CD1c-positive myeloid dendritic cell (primary cell): ENCODE results near the gene PDZD2.
"Not testable (repeated sequence)": the region's sequence is repeated elsewhere in the genome, so short reads cannot be mapped to it uniquely, and the experiment has no call there.

ENCODE experiments used
- DNase-seq: peaks from one replicate; pipeline ENCODE4 v3.0.0-alpha.2; 2016; ENCODE audit errors: extremely low spot score

The PDZD2 gene

GRCh38 chr5:31733371-31733770 lies 94.4 kb downstream of the PDZD2 start:
- DNase-seq, result no peak

DNA sequence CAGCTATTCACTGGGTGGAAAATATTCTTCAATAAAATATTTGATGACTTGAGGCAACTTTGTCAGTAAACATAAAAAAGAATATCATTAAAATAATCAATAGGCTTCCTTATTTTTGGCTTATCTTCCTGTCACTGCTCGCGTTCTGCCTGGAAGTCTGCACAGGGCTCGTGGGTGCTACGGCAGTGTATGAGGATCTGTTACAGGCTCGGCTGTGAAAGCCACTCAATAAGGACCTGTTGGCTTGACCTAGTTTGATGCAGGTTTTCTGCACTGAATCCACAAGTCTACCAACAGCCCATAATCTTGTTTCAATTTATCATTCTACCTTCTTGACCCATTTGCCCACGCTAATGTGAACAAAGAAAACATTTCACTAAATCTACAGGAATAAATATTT lies 97.2 kb downstream of the PDZD2 start:
- no peak for DNase-seq

DNA sequence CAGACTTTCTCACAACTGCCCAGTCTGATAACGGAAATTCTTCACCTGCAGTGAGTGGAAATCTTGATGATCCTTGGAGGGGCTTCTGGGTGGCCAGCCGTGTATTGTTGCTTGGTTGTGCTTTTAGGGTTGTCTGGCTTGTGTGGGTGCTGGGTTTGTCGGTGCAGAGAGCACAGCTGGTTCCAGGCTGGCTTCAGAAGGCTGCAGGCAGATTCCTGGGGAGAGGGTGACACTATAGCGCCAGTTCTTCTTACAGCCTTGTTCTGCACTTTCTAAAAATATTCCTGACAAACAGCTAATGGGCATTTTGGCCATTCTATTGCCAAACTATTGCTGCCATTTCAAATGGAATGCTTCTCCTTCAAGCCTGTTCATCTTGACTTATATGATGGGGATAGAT lies 99.3 kb downstream of the PDZD2 start:
- DNase-seq, result no peak

GRCh38 chr5:31741496-31741895 lies 102.6 kb downstream of the PDZD2 start:
- DNase-seq, result no peak

GRCh38 chr5:31743678-31744077 lies 104.7 kb downstream of the PDZD2 start:
- DNase-seq, result no peak

- no peak for DNase-seq
Measured at GRCh38 chr5:31748458-31749172, 109.7 kb downstream of the PDZD2 start.

GRCh38 chr5:31750215-31750614 lies 111.3 kb downstream of the PDZD2 start:
- no peak for DNase-seq

DNA sequence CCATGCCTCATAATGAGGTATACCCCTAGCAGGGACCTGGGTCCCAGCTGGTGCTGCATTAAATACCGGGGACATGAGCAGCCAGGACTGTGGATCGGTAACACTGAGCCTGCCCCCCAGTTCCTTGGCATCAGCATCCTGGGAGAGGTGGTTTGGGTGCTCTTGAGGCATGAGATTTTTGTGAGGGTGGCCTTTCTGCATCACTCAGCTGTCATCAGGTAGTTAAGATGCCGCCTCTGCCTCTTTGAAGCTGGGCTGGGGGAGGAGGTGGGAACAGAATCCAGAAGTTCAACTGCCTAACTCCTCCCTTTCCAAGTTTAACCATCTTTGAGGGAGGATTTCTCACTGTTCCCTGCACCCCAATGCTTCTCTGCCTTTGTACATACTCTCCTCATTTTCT lies 112.7 kb downstream of the PDZD2 start:
- DNase-seq, result no peak

- DNase-seq, result no peak
Measured at GRCh38 chr5:31753700-31754357, 114.9 kb downstream of the PDZD2 start.

DNA sequence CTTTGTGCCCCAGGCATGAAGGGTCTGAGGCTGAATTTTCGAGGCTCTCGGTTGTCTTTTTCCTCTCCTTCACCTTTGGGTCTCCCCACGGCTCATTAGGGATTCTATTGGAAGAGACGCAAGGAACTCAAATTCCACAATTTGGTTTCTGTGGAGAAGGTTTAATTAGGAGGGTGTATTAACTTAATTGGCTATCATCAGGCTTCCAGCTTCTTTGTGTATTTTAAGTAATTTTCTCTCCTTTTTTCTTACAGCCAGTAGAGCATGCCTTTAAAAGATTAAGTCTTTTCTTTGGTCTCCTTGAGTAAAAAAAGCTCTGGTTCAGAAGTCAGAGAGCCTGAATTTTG lies 115.4 kb downstream of the PDZD2 start:
- DNase-seq, result no peak

DNA sequence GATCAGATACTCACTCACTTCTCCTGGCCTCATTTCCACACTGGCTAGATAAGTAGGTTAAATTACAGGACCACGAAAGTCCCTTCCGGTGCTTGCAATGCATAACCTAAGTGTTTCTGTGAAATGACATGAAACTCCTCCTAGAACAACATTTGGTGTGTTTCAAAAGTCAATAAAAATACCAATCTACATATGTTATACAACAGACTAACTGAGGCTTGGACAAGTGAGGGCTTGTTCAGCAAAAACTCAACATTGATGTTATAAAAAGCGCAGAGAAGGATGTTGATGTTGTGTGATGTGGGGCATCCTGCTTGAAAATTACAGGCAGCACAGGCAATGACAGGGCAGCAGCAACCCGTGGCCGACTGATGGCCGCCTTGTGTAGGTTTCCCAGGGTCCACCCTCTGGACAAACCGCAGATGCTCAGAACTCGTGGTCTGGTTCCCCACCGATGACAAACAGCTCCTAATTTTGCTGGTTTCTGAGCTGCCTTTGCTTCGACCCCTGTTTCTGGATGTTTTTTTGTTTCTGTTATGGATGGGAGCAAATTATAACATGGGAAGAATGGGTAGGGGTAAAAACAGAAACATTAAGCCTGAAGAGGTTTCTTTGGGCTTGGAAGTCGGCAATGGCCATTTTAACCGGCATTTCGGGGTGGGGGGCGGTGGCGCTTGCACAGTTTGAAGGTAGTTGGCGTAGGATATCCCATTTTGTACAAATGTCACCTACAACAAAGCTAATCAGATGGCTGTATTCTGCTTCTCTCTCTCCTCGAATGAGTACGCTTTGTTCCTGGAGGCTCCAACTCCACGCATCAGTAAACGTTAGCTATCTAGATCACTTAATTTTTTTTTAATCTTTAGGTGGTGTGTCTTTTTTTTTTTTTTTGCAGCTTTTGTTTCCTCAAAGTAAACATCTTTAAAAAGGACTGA lies 116.1 kb downstream of the PDZD2 start:
- no peak for DNase-seq

- DNase-seq, result no peak
Measured at GRCh38 chr5:31755676-31756230, 116.8 kb downstream of the PDZD2 start.

- no peak for DNase-seq
Measured at GRCh38 chr5:31757806-31758205, 118.9 kb downstream of the PDZD2 start.

DNA sequence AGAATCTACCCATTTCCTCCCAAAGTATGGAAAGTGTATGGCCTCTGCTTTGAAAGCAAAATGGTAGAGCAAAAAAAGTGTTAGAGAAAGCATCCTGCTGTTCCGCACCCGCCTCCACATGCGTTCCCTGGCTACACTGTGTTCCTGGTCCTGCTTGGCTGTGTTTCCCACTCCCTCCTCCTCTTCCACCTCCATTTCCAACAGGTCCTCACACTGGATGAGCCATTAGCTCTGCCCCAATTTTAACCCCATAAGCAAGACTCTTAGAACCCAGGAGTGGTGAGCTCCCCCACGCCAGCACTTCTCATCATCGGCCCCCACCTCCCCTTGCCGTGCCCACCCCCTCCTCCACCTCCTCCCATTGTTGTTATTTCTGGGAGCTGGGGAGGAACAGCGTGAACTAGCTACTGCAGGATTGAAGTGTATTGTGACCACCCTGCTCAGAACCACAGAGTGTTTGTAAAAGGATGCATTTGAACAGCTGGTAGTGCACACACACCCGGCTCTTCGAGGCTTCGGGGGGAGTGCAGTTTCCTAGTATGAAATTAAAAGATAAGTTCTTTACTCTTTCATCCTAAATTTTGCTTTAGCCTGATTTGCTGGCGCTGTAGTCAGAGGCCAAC lies 120.0 kb downstream of the PDZD2 start:
- DNase-seq, result no peak

DNA sequence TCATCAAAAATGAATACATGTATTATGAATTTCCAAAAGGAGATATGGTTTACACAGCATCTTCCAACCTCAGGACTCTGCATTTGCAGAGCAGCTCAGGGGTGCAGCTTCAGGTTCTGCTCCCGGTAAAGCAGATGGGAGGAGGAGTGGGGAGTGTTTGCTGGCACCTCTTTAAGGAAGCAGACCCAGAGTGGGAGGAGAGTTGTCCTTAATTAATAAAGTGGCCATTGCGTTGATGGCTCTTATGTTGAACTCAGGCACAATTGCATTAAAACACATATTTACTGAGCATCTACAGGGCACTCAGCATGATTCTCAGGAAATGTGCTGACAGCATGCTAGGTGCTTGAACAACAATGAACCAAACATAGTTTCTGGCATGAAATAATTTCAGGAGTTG lies 121.0 kb downstream of the PDZD2 start:
- no peak for DNase-seq

DNA sequence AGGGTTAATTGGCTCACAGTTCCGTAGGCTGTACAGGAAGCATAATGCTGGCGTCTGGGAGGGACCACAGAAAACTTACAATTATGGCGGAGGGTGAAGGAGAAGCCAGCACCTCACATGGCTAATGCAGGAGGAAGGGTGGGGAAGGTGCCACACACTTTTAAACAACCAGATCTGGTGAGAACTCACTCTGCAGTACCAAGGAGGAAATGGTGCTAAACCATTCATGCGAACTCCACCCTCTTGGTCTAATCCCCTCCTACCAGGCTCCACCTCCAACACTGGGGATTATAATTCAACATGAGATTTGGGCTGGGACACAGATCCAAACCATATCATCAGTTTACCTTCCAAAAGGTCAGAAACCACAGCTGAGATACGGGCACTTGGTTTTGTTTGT lies 122.9 kb downstream of the PDZD2 start:
- no peak for DNase-seq

DNA sequence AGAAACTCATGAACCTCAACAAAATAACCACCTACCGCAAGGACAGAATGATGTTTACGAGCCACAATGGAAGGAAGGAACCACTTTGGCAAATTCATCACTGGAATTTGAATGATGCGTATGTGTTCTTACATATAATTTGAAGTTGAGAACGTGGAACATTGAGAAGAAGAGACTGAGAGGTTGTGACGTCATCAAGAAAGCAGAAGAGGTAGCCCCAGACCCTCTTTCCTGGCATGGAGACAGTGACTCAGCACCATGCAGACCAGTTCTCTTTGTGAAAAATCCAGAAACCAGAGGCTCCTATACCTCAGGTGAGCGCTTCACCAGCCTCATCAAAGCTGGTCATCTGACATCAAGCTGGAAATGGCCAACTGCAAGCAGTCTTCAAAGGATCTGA lies 124.5 kb downstream of the PDZD2 start:
- DNase-seq, result no peak

DNA sequence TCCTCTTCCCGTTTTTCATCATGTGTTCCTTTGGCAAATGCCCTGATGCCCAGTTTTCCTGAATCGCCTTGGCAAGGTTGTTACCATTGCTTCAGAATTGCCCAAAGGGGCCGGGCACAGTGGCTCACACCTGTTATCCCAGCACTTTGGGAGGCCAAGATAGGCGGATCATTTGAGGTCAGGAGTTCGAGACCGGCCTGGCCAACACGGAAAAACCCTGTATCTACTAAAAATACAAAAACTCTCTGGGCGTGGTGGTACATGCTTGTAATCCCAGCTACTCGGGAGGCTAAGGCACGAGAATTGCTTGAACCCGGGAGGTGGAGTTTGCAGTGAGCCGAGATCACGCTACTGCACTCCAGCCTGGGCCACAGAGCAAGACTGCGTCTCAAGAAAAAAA lies 125.8 kb downstream of the PDZD2 start:
- not testable (repeated sequence) for DNase-seq

DNA sequence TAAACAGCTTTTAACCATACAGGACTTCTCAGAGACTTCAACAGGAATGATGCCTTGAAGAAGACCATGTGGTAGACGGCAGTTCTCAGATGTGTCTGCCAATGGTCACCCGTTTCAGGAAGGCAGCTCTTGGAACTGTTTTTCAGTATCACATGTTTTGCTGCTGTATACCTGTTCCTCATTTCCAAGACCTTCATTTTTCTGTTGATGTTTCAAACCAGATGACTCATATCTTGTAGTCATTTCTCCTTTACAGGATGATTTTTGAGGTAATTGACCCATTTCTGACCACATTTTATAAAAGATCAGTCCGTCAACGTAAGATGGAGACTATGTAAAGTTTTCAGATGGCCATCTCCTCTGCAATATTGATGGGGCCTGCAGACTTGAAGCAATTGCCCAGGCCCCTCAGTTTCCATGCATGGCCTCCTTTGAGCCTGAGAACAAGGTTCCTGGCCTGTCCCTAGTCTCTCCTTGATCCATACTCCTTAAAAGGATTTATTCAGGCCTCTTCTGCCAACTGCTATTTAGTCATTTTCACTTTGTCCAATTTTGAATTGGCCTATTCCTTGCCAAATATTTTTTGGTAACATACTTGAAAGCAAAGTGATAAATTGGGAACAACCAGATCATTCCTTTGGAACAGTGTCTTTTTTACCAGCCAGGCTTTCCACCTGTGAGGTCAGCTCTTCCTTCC lies 128.6 kb downstream of the PDZD2 start:
- DNase-seq, result no peak

- no peak for DNase-seq
Measured at GRCh38 chr5:31768046-31768445, 129.1 kb downstream of the PDZD2 start.

GRCh38 chr5:31768784-31769183 lies 129.9 kb downstream of the PDZD2 start:
- DNase-seq, result no peak
